Loucy (cell line): Measurements from ENCODE around the gene SLC35F1.

Experiments used
- H2AFZ ChIP-seq: fragments of 200-600 bp; sonication (generic); 2 replicates; pipeline ENCODE4 v1.6.0; 2016; ENCODE audit warnings: antibody characterized with exemption, mild to moderate bottlenecking, low read length, moderate library complexity
- H3F3A ChIP-seq: fragments of 200-600 bp; 2 replicates; pipeline ENCODE4 v1.6.0; 2016; ENCODE audit warnings: antibody characterized with exemption, low read depth, mild to moderate bottlenecking
- H3K27me3 ChIP-seq: fragments of 200-600 bp; sonication (generic); 2 replicates; pipeline ENCODE4 v1.6.1; 2014; ENCODE audit warnings: low read length, mild to moderate bottlenecking; ENCODE audit not compliant: insufficient read depth, poor library complexity, severe bottlenecking
- H3K36me3 ChIP-seq: fragments of 200-600 bp; sonication (generic); 2 replicates; pipeline ENCODE4 v1.6.1; 2016; ENCODE audit warnings: low read length; ENCODE audit not compliant: insufficient read depth
- H3K4me1 ChIP-seq: fragments of 200-600 bp; sonication (generic); 2 replicates; pipeline ENCODE4 v1.5.1; 2014; ENCODE audit warnings: low read length, mild to moderate bottlenecking; ENCODE audit not compliant: insufficient read depth, poor library complexity, severe bottlenecking
- H3K4me2 ChIP-seq: fragments of 200-600 bp; sonication (generic); 2 replicates; pipeline ENCODE4 v1.6.0; 2014; ENCODE audit warnings: antibody characterized with exemption, low read length, low read depth, mild to moderate bottlenecking; ENCODE audit not compliant: poor library complexity, severe bottlenecking
- H3K4me3 ChIP-seq: fragments of 200-600 bp; sonication (generic); 2 replicates; pipeline ENCODE4 v1.5.1; 2014; ENCODE audit warnings: low read length, mild to moderate bottlenecking, mixed read lengths; ENCODE audit not compliant: poor library complexity, severe bottlenecking
- H3K79me2 ChIP-seq: fragments of 200-600 bp; sonication (generic); 2 replicates; pipeline ENCODE4 v1.6.1; 2014; ENCODE audit warnings: low read length; ENCODE audit not compliant: insufficient read depth
- H3K9ac ChIP-seq: fragments of 200-600 bp; sonication (generic); 2 replicates; pipeline ENCODE4 v1.6.0; 2014; ENCODE audit warnings: mild to moderate bottlenecking, low read depth, low read length, moderate library complexity; ENCODE audit not compliant: poor library complexity, severe bottlenecking
- H3K9me2 ChIP-seq: fragments of 200-600 bp; sonication (generic); replicated peaks from 2 replicates; pipeline ENCODE4 v1.6.1; 2016; ENCODE audit warnings: low read depth, low read length, mixed read lengths
- H3K9me3 ChIP-seq: fragments of 200-600 bp; sonication (generic); 2 replicates; pipeline ENCODE4 v1.6.1; 2014; ENCODE audit warnings: mild to moderate bottlenecking, antibody characterized with exemption, low read length, low read depth; ENCODE audit not compliant: insufficient read depth
- H4K20me1 ChIP-seq: fragments of 200-600 bp; sonication (generic); 2 replicates; pipeline ENCODE4 v1.6.0; 2014; ENCODE audit warnings: antibody characterized with exemption, low read length, mild to moderate bottlenecking; ENCODE audit not compliant: insufficient read depth, poor library complexity, severe bottlenecking
- EZH2phosphoT487 ChIP-seq: fragments of 200-600 bp; IDR thresholded peaks from 2 replicates; pipeline ENCODE4 v1.6.1; 2018; ENCODE audit warnings: antibody characterized with exemption, mild to moderate bottlenecking, moderate library complexity, borderline replicate concordance
- TF ChIP-seq, protein P1 (sequence below): fragments of 200-600 bp; sonication (generic); conservative IDR thresholded peaks from 2 replicates; pipeline ENCODE4 v1.5.1; 2014; ENCODE audit warnings: mild to moderate bottlenecking, antibody characterized with exemption, low read length

SLC35F1 gene

GRCh38 chr6:118292558-118292957, 385.5 kb downstream of the SLC35F1 start:
- no peaks in the 10 kb centered on the region for H3K36me3 ChIP-seq
- no peaks in the 10 kb centered on the region for H3K79me2 ChIP-seq
- no peaks in the 10 kb centered on the region for H3K9me3 ChIP-seq
- no peak overlapping the region for H3K4me2 ChIP-seq
- no peaks in the 10 kb centered on the region for H3F3A ChIP-seq
- H3K4me3 ChIP-seq, result no peak overlapping the region
- H3K4me1 ChIP-seq, result no peaks in the 10 kb centered on the region
- H3K9me2 ChIP-seq, result no peaks in the 10 kb centered on the region
- H4K20me1 ChIP-seq, result no peaks in the 10 kb centered on the region
- H3K9ac ChIP-seq, result no peak overlapping the region
- H3K27me3 ChIP-seq, result no peaks in the 10 kb centered on the region
- no peak overlapping the region for H2AFZ ChIP-seq
- TF ChIP-seq, protein P1, sequence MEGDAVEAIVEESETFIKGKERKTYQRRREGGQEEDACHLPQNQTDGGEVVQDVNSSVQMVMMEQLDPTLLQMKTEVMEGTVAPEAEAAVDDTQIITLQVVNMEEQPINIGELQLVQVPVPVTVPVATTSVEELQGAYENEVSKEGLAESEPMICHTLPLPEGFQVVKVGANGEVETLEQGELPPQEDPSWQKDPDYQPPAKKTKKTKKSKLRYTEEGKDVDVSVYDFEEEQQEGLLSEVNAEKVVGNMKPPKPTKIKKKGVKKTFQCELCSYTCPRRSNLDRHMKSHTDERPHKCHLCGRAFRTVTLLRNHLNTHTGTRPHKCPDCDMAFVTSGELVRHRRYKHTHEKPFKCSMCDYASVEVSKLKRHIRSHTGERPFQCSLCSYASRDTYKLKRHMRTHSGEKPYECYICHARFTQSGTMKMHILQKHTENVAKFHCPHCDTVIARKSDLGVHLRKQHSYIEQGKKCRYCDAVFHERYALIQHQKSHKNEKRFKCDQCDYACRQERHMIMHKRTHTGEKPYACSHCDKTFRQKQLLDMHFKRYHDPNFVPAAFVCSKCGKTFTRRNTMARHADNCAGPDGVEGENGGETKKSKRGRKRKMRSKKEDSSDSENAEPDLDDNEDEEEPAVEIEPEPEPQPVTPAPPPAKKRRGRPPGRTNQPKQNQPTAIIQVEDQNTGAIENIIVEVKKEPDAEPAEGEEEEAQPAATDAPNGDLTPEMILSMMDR, result no peak
- no peak for TF ChIP-seq EZH2phosphoT487

- Histone ChIP-seq H3K9me2 (no peaks in the 10 kb centered on the region), H3K79me2 (no peaks in the 10 kb centered on the region), H3K27me3 (no peaks in the 10 kb centered on the region), H3K9me3 (no peaks in the 10 kb centered on the region), H3K4me1 (no peaks in the 10 kb centered on the region), H3F3A (no peaks in the 10 kb centered on the region), H3K36me3 (no peaks in the 10 kb centered on the region), H3K4me3 (no peak overlapping the region), H3K9ac (no peak overlapping the region), H4K20me1 (no peaks in the 10 kb centered on the region), H3K4me2 (no peak overlapping the region), H2AFZ (no peak overlapping the region)
- TF ChIP-seq, protein P1, result no peak
- no peak for TF ChIP-seq EZH2phosphoT487
Measured at GRCh38 chr6:118294906-118295305, 387.8 kb downstream of the SLC35F1 start.

DNA sequence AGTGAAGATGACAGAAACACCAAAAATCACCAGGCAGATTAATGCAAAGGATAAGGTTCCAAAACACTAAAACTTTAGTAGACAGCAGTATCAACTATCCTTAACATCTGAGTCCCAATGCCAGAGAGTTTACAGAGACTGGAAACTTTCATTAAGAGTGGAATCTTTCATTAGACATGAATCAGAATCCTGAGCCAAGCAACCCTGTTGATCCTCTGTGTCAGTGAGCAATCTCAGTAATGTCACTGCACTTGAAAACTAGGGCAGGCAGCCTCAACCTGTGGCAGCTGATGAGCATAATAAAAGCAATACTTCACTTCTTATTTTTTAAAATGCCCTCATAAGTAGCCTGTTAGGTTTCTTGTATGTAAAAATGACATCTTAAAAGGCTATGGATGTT, 388.3 kb downstream of the SLC35F1 start:
- H3K9me2 ChIP-seq, result no peaks in the 10 kb centered on the region
- TF ChIP-seq, protein P1, result no peak
- no peak for TF ChIP-seq EZH2phosphoT487

More for the DNA sequence above, 388.3 kb downstream of the SLC35F1 start:
- Histone ChIP-seq H3K27me3 (no peaks in the 10 kb centered on the region), H3K9ac (no peak overlapping the region), H3K79me2 (no peaks in the 10 kb centered on the region), H3F3A (no peaks in the 10 kb centered on the region), H3K4me2 (no peak overlapping the region), H3K9me3 (no peaks in the 10 kb centered on the region), H3K4me1 (no peaks in the 10 kb centered on the region), H4K20me1 (no peaks in the 10 kb centered on the region), H3K36me3 (no peaks in the 10 kb centered on the region), H2AFZ (no peak overlapping the region), H3K4me3 (no peak overlapping the region)
